NOMO-1 treated with dmso at 0.1 percent for 144 hours (cell line): ENCODE data around the gene TPX2.

Experiments
- DNase-seq: peaks from one replicate; lab custom pipeline; 2025; ENCODE audit not compliant: unreplicated experiment; lab: John Stamatoyannopoulos, UW

The TPX2 gene

GRCh38 chr20:31705598-31706597 is 33.2 kb upstream of the TPX2 start:
- DNase-seq, result no peak

DNA sequence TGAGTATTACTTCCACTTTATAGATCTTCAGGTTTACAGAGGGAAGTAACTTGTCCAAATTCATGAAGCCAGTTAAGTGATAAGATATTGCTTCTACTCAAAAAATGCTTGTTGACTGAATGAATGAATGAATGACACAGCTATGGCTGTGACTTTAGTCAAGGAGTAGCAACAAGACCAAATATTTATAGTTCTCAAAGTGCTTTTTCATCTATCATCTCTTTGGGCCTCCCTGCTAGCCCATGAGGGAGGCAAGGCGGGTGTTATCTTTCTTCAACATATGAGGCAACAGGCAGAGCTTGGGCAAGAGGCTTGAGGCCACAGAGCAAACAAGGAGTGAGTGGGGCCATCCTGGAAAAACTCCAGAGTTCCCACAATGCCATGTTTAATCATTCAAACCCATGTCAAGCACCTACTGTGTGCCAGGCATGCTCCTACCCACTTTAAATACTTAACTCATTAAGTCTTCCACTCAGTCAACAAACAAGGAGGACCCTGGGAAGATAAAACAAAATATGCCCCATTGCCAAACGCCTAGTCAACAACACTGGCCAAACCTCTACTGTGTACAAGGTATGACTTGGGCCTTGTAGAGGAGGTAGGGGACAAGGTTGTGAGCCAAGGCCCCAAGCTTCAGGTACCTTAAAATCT is 32.4 kb upstream of the TPX2 start:
- no peak for DNase-seq

- DNase-seq, result no peak
These were observed 31.9 kb upstream of the TPX2 start for GRCh38 chr20:31707258-31707615.

GRCh38 chr20:31707994-31708735 is 30.9 kb upstream of the TPX2 start:
- no peak for DNase-seq

DNA sequence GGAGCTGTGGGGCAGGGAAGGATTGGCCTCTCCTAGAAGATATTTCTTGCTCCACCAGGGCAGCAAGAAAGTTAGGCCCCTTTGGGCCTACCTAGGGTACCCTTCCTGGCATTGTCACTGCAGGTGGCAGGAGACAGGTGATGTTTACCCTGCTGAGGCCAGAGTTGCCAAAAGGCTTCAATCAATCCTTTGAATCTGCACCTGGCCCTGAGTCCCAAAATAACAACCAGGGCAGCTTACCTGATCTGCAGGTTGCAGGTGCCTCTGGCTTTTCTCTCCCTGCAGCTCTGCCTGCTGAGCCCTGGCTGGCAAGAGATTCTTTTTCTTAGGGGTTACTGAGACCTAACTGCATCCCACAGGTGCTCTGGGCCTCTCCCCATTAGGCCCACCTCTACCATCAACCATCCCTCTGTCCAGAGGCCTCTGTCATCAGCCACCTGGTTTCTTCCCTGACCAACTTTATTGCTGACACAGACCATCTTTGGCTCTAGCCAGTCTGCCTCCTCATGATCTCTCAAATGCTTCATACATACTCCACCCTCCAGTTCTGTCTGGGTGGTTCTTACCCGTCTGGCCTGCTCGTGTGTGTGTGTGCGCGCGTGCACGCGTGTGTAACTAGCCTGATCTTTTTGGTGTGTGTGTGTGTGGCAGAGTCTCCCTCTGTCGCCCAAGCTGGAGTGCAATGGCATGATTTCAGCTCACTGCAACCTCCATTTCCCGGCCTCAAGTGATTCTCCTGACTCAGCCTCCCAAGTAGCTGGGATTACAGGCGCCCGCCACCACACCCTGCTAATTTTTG is 30.2 kb upstream of the TPX2 start:
- no peak for DNase-seq

GRCh38 chr20:31709939-31710338 is 29.2 kb upstream of the TPX2 start:
- no peak for DNase-seq

DNA sequence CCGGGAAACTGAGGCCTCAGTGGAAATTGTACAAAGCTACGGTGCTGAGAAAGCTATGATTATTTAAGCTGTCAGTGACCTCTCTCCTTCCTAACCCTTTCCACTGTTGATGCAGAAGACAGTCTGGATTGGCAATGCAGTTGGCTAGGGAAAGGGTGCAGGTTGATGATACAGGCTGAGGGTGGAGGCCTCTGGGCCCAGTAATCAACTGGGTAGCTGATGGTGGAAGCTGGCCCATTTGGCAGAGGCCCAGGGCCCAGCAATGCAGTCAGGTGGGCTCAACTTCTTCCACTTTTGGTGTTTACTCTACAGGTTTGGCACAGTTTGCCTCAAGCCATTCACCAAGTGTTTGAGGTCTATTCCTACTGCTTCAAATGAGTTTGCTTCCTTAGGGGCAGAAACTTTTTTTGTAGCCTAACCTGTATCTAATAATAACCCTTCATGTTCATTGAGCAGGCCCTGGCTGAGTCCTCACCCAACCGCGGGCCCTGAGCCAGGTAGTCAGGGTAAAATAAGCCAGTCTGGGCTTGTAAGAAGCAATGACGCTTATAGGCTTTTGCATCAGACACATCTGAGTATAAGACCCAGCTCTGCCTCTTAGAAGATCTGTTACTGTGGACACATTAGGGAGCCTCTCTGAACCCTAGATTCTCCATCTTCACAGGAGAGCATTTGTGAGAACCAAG is 28.5 kb upstream of the TPX2 start:
- DNase-seq, result no peak

DNA sequence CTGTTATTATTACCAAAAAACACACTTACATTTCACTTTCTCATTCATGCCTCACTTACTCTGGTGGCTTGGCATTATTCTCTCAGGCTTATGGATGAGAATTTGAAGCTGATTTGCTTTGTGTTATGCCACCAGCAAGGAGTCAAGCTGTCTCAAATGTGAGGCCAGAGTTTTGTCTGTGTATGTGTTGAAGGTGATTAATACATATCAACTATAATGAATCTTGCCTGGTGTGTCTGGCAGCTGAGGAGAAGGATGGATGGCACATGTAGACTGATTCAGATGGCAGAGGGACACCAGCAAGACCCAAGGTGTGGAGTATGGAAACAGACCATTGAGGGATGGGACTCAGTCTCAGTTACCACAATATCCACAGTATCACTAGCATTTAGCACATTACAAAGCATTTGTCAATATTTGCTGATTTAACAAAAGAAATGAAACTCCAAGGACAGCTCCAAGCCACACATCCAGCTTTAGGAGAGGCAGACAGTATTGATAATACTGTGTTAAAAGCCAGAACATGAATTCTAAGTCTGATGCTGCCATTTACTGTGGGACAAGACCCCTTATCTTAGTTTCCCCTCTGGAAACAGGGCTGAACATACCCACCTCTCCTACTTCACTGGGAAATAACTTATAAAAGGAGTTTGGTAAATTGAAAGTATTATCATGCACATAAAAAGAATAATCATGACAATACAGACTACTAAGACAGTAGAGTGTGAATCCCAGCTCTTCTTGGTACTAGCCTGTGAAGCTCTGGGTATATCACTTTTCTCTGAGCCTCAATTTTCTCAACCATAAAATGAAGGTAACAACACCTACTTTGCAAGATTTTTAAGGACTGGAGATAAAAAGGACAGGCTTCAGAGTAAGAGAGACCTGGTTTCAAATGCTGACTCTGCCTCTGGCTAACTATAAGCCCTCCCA is 27.6 kb upstream of the TPX2 start:
- no peak for DNase-seq

- no peak for DNase-seq
These were observed 27.0 kb upstream of the TPX2 start for GRCh38 chr20:31712112-31712553.

DNA sequence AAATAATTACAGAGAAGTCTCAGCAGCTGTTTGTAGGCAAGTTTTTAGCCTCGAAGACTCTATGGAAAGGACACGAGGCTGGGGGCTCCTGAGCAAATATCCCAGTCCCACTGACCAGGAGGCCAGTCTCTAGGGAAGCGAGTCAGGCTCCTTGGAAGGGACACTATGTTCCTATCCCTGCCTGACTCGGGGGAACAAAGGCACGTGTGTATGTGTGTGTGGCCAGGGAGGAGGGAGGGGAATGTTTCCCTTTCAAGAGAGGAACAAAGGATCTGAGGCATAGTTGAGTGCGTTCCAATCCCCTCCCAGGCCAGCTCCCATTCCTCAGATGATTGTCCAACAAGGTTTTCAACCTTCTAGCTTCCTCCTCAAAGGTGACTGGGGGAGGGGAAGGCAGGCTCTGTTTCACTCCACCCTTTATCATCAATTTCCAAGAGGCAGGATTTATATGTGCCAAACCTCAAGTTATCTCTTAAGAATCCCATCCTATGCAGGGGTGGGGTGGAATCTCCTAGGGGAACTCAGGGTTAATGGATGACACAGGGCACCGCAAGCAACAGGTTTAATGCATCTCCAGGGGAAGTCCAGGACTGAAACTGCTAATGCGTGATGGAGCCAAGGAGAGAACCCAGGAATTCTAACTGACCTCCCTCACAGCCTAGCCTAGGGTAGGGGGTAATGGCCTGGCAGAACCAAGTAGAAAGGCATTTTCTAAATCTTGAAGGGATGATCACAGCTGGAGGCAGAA is 26.4 kb upstream of the TPX2 start:
- no peak for DNase-seq

DNA sequence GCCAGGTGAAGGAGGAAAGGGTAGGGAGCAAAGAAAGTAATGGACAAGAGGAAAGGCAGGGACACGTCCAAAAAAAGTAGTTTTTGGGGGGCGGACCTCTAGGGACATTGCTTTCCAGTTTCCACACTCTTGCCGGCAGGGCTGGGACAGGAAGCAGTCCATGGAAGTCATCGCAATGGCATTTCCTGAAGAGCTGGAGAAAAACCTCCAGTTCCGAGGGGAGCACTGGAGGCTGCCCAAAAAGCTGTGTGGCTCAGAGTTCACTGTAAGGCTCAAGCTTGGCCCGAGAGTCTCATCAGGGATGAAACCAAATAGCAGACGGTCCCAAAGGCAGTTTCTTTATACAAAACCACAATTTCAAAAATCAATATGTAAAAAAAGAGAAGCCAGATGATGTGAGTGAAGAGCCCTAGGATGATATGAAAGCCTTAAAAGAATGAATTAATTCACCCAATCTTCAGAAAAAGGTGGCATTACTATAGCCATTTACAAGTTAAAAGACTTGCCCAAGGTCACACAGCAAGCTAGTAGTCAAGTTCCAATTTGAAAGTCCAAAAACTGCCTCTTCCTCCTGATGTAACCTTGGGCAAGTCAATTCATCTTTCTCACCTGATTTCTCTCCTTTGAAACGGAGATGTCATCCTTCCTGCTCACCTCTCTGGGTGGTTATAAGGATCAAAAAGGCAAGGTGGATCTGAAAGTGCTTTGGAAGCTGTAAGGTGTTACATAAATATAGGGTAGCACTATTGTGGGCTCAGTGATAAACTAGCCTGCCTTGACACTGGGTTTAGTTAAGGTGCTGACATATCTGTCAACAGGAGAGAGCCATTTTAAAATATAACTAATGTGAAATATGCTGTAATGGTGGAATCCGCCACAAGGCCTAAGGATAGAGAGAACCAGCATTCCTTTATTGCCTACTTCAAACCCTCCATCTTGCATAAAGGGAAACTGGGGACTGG is 25.5 kb upstream of the TPX2 start:
- DNase-seq, result no peak

GRCh38 chr20:31715766-31716165 is 23.3 kb upstream of the TPX2 start:
- no peak for DNase-seq

GRCh38 chr20:31716351-31716750 is 22.7 kb upstream of the TPX2 start:
- no peak for DNase-seq

DNA sequence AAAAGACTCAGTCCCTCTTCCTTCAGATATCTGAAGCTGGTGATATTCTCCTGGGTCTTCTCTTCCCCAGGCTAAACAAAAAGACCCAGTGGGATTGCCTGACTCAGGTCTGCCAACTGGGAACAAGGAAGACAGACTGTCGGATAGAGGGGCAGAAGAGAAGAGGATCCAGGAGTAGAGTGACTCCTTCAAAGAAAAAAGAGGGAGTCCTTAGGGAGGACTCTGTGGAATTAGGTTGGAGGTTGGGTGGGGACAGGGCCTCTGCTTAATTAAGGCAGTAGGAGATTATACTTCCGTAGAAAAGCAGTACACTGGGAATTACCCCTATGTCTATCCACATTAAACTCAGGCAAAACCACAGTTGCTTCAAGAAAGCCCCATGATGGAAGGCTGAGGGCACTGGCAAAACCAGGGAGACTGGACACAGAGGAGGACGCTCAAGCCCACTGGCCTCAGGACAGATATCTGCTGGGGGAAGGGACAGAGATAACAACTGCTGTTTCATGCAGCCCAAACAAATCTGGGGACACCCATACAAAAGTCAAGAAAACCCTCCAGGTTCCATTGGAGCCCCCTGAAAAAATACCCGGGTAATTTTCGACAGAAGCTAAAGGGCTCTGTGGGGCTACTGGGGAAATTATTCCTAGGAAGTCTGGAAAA is 22.1 kb upstream of the TPX2 start:
- no peak for DNase-seq

GRCh38 chr20:31717478-31718201 is 21.4 kb upstream of the TPX2 start:
- no peak for DNase-seq
